GM18873 (cell line): Measurements from ENCODE around the gene TNFAIP6.
"Not testable (repeated sequence)": the region's sequence is repeated elsewhere in the genome, so short reads cannot be mapped to it uniquely, and the experiment has no call there.

Experiments used
- ATAC-seq: cut with Tn5 transposase; IDR thresholded peaks from one replicate; pipeline ENCODE4 v1.9.1; 2021; ENCODE audit warnings: mild to moderate bottlenecking, moderate library complexity, moderate number of reproducible peaks; ENCODE audit not compliant: unreplicated experiment, low FRiP score

Gene TNFAIP6

DNA sequence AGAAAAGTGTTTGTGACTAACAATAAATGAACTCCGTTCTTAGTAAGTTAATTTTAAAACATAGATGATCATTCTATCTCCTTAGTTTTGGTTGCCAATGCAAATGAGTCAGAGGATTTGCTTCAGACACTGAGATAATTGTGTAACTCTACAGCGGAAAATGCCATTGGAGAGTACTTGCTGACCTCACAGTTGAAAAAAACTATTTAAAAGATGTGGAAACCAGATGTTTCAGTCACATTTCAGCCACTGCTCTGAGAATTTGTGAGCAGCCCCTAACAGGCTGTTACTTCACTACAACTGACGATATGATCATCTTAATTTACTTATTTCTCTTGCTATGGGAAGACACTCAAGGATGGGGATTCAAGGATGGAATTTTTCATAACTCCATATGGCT lies at the start of gene TNFAIP6:
Gene TNFAIP6, plus strand, starts transcription at position 234 of the 400 bp plus-strand sequence. Its CDS starts 75 bp downstream, at position 309.
- no peak for ATAC-seq

- not testable (repeated sequence) for ATAC-seq
Measured at GRCh38 chr2:151310313-151310712, 47.1 kb upstream of the TNFAIP6 start.

- ATAC-seq, result not testable (repeated sequence)
Measured at GRCh38 chr2:151312440-151312839, 45.0 kb upstream of the TNFAIP6 start.

DNA sequence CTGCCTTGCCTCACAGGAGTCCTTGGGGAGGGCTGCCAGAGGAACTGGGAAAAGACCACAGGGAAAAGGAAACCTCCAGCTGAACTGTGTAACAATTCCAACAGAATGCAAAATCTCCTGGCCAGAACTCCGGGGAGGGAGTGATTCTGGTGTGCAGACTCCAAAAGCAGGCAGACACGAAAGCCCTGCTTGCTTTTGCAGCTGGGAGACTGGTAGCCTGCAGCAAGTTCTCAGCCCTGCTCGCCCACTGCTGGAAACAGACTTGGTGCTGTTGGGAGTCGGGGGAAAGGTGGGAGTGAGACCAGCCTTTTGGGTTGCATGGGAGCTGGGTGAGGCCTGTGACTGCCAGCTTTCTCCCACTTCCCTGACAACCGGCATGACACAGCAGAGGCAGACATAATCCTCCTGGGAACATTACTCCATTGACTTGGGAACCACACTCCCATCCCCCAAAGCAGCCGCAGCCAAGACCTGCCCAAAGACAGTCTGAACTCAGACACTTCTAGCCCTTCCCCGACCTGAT lies 42.0 kb upstream of the TNFAIP6 start:
- ATAC-seq, result no peak

GRCh38 chr2:151325581-151326095 lies 31.8 kb upstream of the TNFAIP6 start:
- no peak for ATAC-seq

DNA sequence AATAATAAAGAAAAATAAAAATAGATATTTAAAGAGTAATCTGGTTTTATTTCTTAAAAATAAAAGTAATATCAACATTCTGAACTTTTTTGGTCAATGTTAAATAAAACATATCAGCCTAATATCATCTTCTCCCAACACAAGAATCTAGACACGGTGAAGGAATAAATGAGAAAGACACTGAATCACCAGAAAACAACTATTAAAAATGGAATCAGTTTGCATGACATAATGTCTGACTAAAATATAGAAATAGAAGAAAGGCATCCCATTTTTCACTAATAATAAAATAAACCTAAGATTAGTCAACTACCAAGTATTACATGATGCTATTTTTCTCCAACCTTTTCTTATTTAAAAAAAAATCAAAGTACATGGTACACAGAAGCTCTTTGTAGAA lies 30.8 kb upstream of the TNFAIP6 start:
- no peak for ATAC-seq

- ATAC-seq, result no peak
Measured at GRCh38 chr2:151329998-151330397, 27.4 kb upstream of the TNFAIP6 start.

- no peak for ATAC-seq
Measured at GRCh38 chr2:151333083-151333482, 24.3 kb upstream of the TNFAIP6 start.

- no peak for ATAC-seq
Measured at GRCh38 chr2:151334082-151334815, 23.1 kb upstream of the TNFAIP6 start.

- ATAC-seq, result no peak
Measured at GRCh38 chr2:151336863-151337371, 20.5 kb upstream of the TNFAIP6 start.

GRCh38 chr2:151337643-151338042 lies 19.7 kb upstream of the TNFAIP6 start:
- no peak for ATAC-seq

GRCh38 chr2:151338115-151338514 lies 19.3 kb upstream of the TNFAIP6 start:
- ATAC-seq, result no peak

- no peak for ATAC-seq
Measured at GRCh38 chr2:151343073-151343472, 14.3 kb upstream of the TNFAIP6 start.

GRCh38 chr2:151344191-151344590 lies 13.2 kb upstream of the TNFAIP6 start:
- not testable (repeated sequence) for ATAC-seq

- ATAC-seq, result no peak
Measured at GRCh38 chr2:151344906-151345305, 12.5 kb upstream of the TNFAIP6 start.

- no peak for ATAC-seq
Measured at GRCh38 chr2:151347294-151347693, 10.1 kb upstream of the TNFAIP6 start.

- no peak for ATAC-seq
Measured at GRCh38 chr2:151347906-151348305, 9.5 kb upstream of the TNFAIP6 start.

- no peak for ATAC-seq
Measured at GRCh38 chr2:151350579-151351195, 6.7 kb upstream of the TNFAIP6 start.

DNA sequence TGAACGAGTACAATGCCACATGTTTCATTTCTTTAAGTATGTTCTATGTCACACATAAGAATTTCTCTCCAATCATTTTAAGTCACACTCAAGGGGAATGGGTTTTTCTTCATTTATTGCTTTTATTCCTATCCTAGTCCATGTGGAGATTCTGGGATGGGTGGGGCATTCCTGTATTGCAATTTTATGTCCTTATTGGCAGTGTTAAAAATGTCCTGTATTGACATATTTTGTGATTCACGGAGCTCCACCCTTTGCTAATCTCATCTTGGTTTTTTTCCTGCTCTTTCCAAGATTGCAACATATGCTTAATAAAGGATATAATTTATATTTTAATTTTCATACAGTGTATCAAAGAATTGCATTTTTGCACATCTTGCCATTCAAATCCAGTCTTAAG lies 3.4 kb upstream of the TNFAIP6 start:
- ATAC-seq, result no peak

- no peak for ATAC-seq
Measured at GRCh38 chr2:151354807-151355206, 2.6 kb upstream of the TNFAIP6 start.

DNA sequence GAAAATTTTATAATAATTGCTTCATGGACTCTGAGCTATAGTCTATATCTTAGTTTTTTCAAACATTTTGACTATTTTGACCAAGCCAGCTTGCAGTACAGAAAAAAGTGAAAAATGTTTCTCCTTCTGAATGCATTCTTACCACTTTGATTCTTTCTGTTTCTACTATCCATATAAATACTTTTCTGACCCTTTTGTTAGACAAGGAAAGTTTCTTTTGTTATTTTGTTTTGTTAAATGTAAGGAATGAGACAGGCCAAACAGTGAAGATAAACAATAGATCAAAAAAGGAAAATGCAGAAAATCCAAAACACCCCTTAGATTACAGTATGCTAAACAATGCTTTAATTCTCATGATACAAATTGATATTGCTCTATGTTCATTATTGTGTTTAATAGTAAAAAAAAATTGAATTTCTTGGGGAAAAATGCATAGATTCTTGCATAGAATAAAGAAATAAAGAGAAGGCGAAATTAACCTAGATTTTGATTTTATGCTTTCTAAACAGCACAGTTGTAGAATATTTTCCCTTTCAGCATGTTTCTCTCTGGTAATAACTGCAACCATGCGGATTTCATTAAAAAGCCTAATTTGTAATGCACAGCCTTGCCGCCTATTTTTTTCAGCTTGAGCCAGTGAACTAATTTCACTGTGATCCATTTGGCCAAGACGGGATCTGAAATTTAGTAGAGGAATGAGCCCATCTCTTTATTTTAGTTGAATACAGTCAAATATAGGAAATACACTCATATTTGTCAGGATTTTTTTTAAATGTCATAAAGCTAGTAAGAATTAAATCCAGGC lies 976 bp downstream of the TNFAIP6 start:
- ATAC-seq, result no peak
